ENCODE measurements around the gene PXDN.
"Not testable (repeated sequence)": the region's sequence is repeated elsewhere in the genome, so short reads cannot be mapped to it uniquely, and the experiment has no call there.

DNA sequence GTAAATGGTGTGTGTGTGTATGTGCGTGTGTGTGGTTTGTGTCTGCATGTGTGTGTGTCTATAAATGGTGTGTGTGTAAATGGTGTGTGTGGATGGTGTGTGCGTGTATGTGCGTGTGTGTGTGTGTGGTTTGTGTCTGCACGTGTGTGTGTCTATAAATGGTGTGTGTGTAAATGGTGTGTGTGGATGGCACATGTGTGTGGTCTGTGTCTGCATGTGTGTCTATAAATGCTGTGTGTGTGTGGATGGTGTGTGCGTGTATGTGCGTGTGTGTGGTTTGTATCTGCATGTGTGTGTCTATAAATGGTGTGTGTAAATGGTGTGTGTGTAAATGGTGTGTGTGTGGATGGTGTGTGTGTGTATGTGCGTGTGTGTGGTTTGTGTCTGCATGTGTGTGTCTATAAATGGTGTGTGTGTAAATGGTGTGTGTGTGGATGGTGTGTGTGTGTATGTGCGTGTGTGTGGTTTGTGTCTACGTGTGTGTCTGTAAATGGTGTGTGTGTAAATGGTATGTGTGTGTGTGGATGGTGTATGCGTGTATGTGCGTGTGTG is 64.8 kb downstream of the PXDN start:
- TF ChIP-seq, protein P1, sequence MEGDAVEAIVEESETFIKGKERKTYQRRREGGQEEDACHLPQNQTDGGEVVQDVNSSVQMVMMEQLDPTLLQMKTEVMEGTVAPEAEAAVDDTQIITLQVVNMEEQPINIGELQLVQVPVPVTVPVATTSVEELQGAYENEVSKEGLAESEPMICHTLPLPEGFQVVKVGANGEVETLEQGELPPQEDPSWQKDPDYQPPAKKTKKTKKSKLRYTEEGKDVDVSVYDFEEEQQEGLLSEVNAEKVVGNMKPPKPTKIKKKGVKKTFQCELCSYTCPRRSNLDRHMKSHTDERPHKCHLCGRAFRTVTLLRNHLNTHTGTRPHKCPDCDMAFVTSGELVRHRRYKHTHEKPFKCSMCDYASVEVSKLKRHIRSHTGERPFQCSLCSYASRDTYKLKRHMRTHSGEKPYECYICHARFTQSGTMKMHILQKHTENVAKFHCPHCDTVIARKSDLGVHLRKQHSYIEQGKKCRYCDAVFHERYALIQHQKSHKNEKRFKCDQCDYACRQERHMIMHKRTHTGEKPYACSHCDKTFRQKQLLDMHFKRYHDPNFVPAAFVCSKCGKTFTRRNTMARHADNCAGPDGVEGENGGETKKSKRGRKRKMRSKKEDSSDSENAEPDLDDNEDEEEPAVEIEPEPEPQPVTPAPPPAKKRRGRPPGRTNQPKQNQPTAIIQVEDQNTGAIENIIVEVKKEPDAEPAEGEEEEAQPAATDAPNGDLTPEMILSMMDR (IDR thresholded peaks at IDR 0.05) = not testable (repeated sequence)
- not testable (repeated sequence) for TF ChIP-seq POLR2A (IDR thresholded peaks at IDR 0.05)
